Suprapubic skin (tissue), 4 donors: ENCODE results near the gene APOC4. TPM values are rescaled to one million over a fixed set of nuclear protein-coding genes. Genes with fewer than 3 reads are reported as not detected.

ENCODE experiments used
- DNase-seq, 2 donors: peaks; one replicate each; pipeline ENCODE4 v3.0.0-alpha.2; 2019; ENCODE audit warnings: low spot score in 2 of 2
- H3K27ac ChIP-seq: fragments of 200-600 bp; sonication (generic); one replicate; pipeline ENCODE4 v1.5.1; 2019
- H3K27me3 ChIP-seq: fragments of 200-600 bp; sonication (generic); one replicate; pipeline ENCODE4 v1.5.1; 2019
- H3K36me3 ChIP-seq: fragments of 200-600 bp; sonication (generic); one replicate; pipeline ENCODE4 v1.5.1; 2019
- H3K4me1 ChIP-seq: fragments of 200-600 bp; sonication (generic); one replicate; pipeline ENCODE4 v1.5.1; 2019
- H3K4me3 ChIP-seq: fragments of 200-600 bp; sonication (generic); one replicate; pipeline ENCODE4 v1.5.1; 2019; ENCODE audit warnings: mild to moderate bottlenecking
- H3K9me3 ChIP-seq: fragments of 200-600 bp; sonication (generic); one replicate; pipeline ENCODE4 v1.5.1; 2019
- EP300 ChIP-seq: sonication (generic); formaldehyde crosslinking; IDR thresholded peaks from one replicate; pipeline ENCODE4 v1.6.1; 2017; ENCODE audit warnings: antibody characterized with exemption
- POLR2A ChIP-seq, 2 donors: fragments of 450-650 bp; IDR thresholded peaks; one replicate each; pipeline ENCODE4 v1.6.1; 2017; ENCODE audit warnings: antibody characterized with exemption in 2 of 2, mild to moderate bottlenecking in 2 of 2, moderate library complexity in 2 of 2
- POLR2AphosphoS5 ChIP-seq, 3 donors: sonication (generic); formaldehyde crosslinking; IDR thresholded peaks; one replicate each; pipeline ENCODE4 v1.6.1; 2017; ENCODE audit warnings: antibody characterized with exemption in 3 of 3
- WGBS: methylation state at CpG from one replicate; pipeline ENCODE4 v1.1.5; 2018; 5-methylcytosine and 5-hydroxymethylcytosine counted together
- total RNA-seq, 4 donors: library from RNA; depleted of rRNA; stranded (reverse); fragments of >200 nt; gene quantifications; one replicate each; pipeline ENCODE4 v1.1.0, GENCODE V29; 2016
- TF ChIP-seq, protein P1 (sequence below), 2 donors: fragments of 200-600 bp in 1 of 2; fragments of 450-650 bp in 1 of 2; sonication (generic) in 1 of 2; IDR thresholded peaks; one replicate each; pipeline ENCODE4 v1.5.1; 2016 to 2019; ENCODE audit warnings: antibody characterized with exemption in 2 of 2, mild to moderate bottlenecking in 1 of 2, moderate library complexity in 1 of 2

APOC4 gene
- total RNA-seq, 4 donors from 2014 or later: not detected

DNA sequence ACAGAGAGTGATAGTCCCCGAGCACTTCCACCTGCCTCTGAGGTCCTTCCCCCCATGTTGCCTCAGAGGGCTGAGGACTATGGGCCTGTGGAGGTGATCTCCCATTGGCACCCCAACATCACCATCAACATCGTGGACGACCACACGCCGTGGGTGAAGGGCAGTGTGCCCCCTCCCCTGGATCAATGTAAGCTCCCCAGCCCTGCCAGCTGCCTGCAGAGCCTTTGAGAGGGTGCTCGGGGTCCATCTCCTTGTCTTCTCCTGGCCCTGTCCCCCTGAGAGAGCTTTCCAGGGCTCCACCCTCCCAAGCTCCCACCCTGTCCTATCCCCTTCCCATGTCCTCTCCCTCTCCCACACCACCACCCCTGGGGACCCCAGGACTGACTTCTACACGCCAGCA, 44.4 kb downstream of the APOC4 start:
- TF ChIP-seq EP300 (no peak), POLR2A (IDR thresholded peaks at IDR 0.05) (no peak), POLR2AphosphoS5 (IDR thresholded peaks at IDR 0.05) (no peak)
- TF ChIP-seq, protein P1, sequence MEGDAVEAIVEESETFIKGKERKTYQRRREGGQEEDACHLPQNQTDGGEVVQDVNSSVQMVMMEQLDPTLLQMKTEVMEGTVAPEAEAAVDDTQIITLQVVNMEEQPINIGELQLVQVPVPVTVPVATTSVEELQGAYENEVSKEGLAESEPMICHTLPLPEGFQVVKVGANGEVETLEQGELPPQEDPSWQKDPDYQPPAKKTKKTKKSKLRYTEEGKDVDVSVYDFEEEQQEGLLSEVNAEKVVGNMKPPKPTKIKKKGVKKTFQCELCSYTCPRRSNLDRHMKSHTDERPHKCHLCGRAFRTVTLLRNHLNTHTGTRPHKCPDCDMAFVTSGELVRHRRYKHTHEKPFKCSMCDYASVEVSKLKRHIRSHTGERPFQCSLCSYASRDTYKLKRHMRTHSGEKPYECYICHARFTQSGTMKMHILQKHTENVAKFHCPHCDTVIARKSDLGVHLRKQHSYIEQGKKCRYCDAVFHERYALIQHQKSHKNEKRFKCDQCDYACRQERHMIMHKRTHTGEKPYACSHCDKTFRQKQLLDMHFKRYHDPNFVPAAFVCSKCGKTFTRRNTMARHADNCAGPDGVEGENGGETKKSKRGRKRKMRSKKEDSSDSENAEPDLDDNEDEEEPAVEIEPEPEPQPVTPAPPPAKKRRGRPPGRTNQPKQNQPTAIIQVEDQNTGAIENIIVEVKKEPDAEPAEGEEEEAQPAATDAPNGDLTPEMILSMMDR (IDR thresholded peaks at IDR 0.05): no peak
- 92% methylated on average over 2 of the region's 7 CpGs for WGBS

DNA sequence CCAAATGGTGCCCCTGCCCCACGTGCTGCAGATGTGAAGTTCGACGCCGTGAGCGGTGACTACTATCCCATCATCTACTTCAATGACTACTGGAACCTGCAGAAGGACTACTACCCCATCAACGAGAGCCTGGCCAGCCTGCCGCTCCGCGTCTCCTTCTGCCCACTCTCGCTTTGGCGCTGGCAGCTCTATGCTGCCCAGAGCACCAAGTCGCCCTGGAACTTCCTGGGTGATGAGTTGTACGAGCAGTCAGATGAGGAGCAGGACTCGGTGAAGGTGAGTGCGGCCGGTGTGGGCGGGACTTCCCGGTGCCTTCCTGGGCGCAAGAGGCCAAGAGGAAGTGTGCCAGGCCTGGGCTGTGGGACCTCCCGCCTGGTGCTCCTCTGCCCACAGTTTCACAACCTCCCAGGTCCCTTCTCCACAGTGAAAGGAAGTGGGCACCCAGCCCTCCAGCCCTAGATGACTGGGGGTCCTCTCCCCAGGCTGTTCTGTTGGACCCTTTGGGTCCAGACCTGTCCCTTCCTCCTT, 45.2 kb downstream of the APOC4 start:
- Histone ChIP-seq H3K27me3 (no peaks in the 10 kb centered on the region), H3K9me3 (no peaks in the 10 kb centered on the region), H3K4me1 (no peaks in the 10 kb centered on the region), H3K4me3 (no peak overlapping the region), H3K36me3 (peaks cover 89% of the 10 kb centered on the region), H3K27ac (no peak overlapping the region)
- DNase-seq: no peak
- WGBS: 94% methylated on average over 15 of the region's 20 CpGs
- TF ChIP-seq EP300 (no peak), POLR2A (IDR thresholded peaks at IDR 0.05) (no peak), POLR2AphosphoS5 (IDR thresholded peaks at IDR 0.05) (no peak)
- TF ChIP-seq, protein P1 (IDR thresholded peaks at IDR 0.05): no peak

More for the DNA sequence above, 44.4 kb downstream of the APOC4 start:
- H3K27ac ChIP-seq: no peak overlapping the region
- no peaks in the 10 kb centered on the region for H3K27me3 ChIP-seq
- no peaks in the 10 kb centered on the region for H3K4me1 ChIP-seq
- peaks cover 89% of the 10 kb centered on the region for H3K36me3 ChIP-seq
- DNase-seq: no peak
- no peak overlapping the region for H3K4me3 ChIP-seq
- no peaks in the 10 kb centered on the region for H3K9me3 ChIP-seq

DNA sequence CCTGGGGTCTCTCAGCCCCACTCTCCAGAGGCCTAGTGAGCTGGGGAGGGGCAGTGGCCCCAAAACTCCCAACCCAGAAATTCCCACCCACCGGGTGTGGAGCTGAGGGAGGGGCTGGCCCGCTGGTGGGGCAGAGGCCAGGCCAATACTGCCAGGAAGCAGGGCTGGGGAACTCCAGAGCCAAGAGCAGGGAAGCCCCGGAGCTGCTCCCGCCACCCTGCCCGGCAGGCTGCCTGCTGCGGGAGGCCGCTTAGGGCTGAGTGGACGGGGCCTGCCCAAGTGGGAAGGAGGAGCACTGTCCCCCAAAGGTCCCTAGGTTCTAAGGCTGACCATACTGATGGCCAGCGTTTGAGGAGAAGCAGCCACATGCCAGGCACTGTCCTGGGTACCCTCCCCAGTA, 46.2 kb downstream of the APOC4 start:
- no peaks in the 10 kb centered on the region for H3K27me3 ChIP-seq
- H3K36me3 ChIP-seq: peaks cover 91% of the 10 kb centered on the region

GRCh38 chr19:44988896-44989556, 47.0 kb downstream of the APOC4 start:
- Histone ChIP-seq H3K9me3 (no peaks in the 10 kb centered on the region), H3K4me1 (no peaks in the 10 kb centered on the region), H3K27me3 (no peaks in the 10 kb centered on the region), H3K27ac (no peak overlapping the region), H3K36me3 (peaks cover 86% of the 10 kb centered on the region), H3K4me3 (no peak overlapping the region)
- 78% methylated on average over 15 of the region's 15 CpGs for WGBS
- no peak for TF ChIP-seq POLR2AphosphoS5 (IDR thresholded peaks at IDR 0.05)
- TF ChIP-seq, protein P1 (IDR thresholded peaks at IDR 0.05): peak in 1 of 2 donors; percentile 61
- DNase-seq: peak in 1 of 2 donors; percentile 90

More for the DNA sequence above, 46.2 kb downstream of the APOC4 start:
- DNase-seq: no peak
- Histone ChIP-seq H3K4me3 (no peak overlapping the region), H3K27ac (no peak overlapping the region), H3K4me1 (no peaks in the 10 kb centered on the region), H3K9me3 (no peaks in the 10 kb centered on the region)
- WGBS: 73% methylated on average over 6 of the region's 9 CpGs
- no peak for TF ChIP-seq EP300
- TF ChIP-seq POLR2A (IDR thresholded peaks at IDR 0.05): no peak
- TF ChIP-seq, protein P1 (IDR thresholded peaks at IDR 0.05): no peak
- TF ChIP-seq POLR2AphosphoS5 (IDR thresholded peaks at IDR 0.05): no peak

- no peak for DNase-seq
Observed at GRCh38 chr19:44990459-44990858, 48.4 kb downstream of the APOC4 start.

More at GRCh38 chr19:44990459-44990858, 48.4 kb downstream of the APOC4 start:
- H3K9me3 ChIP-seq: no peaks in the 10 kb centered on the region
- 85% methylated on average over 12 of the region's 14 CpGs for WGBS
- TF ChIP-seq EP300: no peak
- TF ChIP-seq, protein P1 (IDR thresholded peaks at IDR 0.05): no peak
- H3K27ac ChIP-seq: no peak overlapping the region
- no peak overlapping the region for H3K4me3 ChIP-seq
- peaks cover 71% of the 10 kb centered on the region for H3K36me3 ChIP-seq
- H3K4me1 ChIP-seq: no peaks in the 10 kb centered on the region
- H3K27me3 ChIP-seq: no peaks in the 10 kb centered on the region
